ENCODE measurements around the gene FAM236B.
"Not testable (repeated sequence)": the region's sequence is repeated elsewhere in the genome, so short reads cannot be mapped to it uniquely, and the experiment has no call there.

Gene FAM236B

GRCh38 chrX:72782560-72782959 lies at the start of gene FAM236B:
Gene FAM236B (minus strand): TSS chrX:72782660. CDS start chrX:72782560, 100 bp downstream.
- not testable (repeated sequence) for DNase-seq (ENCODE audit: low spot score)

- not testable (repeated sequence) for DNase-seq (ENCODE audit: low spot score)
Measured at GRCh38 chrX:72830701-72831100, 48.2 kb upstream of the FAM236B start.

- not testable (repeated sequence) for DNase-seq (ENCODE audit: low spot score)
Measured at GRCh38 chrX:72808110-72808509, 25.6 kb upstream of the FAM236B start, which contains the start of gene FAM236D. Gene FAM236D (minus strand): TSS chrX:72808210. CDS start chrX:72808110, 100 bp downstream.

- DNase-seq (ENCODE audit: low spot score), result not testable (repeated sequence)
Measured at GRCh38 chrX:72790390-72790789, 7.9 kb upstream of the FAM236B start.

GRCh38 chrX:72788142-72788541 lies 5.7 kb upstream of the FAM236B start:
- not testable (repeated sequence) for DNase-seq (ENCODE audit: low spot score)

- not testable (repeated sequence) for DNase-seq (ENCODE audit: low spot score)
Measured at GRCh38 chrX:72783964-72784363, 1.5 kb upstream of the FAM236B start.

- not testable (repeated sequence) for DNase-seq (ENCODE audit: low spot score)
Measured at GRCh38 chrX:72783365-72783936, 991 bp upstream of the FAM236B start.

- DNase-seq (ENCODE audit: low spot score), result not testable (repeated sequence)
Measured at GRCh38 chrX:72778146-72778545, 4.3 kb downstream of the FAM236B start.

GRCh38 chrX:72777467-72777790 lies 5.0 kb downstream of the FAM236B start:
- not testable (repeated sequence) for DNase-seq (ENCODE audit: low spot score)

- DNase-seq (ENCODE audit: low spot score), result not testable (repeated sequence)
Measured at GRCh38 chrX:72776653-72777466, 5.6 kb downstream of the FAM236B start, which contains the start of gene DMRTC1B. Gene DMRTC1B (plus strand): TSS chrX:72776890. CDS start chrX:72845136, 68,246 bp downstream.

GRCh38 chrX:72760454-72760853 lies 22.0 kb downstream of the FAM236B start:
- not testable (repeated sequence) for DNase-seq (ENCODE audit: low spot score)

GRCh38 chrX:72748545-72748944 lies 33.9 kb downstream of the FAM236B start:
- not testable (repeated sequence) for DNase-seq (ENCODE audit: low spot score)

GRCh38 chrX:72745546-72745945 lies 36.9 kb downstream of the FAM236B start:
- DNase-seq (ENCODE audit: low spot score), result not testable (repeated sequence)

GRCh38 chrX:72735561-72735960 lies 46.9 kb downstream of the FAM236B start:
- no peak for DNase-seq (ENCODE audit: low spot score)

- not testable (repeated sequence) for DNase-seq (ENCODE audit: low spot score)
Measured at GRCh38 chrX:72733636-72734035, 48.8 kb downstream of the FAM236B start.

Data from kidney capillary endothelial cell (primary cell).